AG04450 (cell line): ENCODE measurements around the gene UBN1. TPM values are rescaled to one million over a fixed set of nuclear protein-coding genes. Genes with fewer than 3 reads are reported as not detected.

Experiments
- CTCF ChIA-PET: fragments of 300-600, 350-600 bp; formaldehyde crosslinking; extraction: SDS; loops from one replicate; lab custom pipeline; 2022; ENCODE audit warnings: antibody characterized with exemption, inconsistent platforms; lab: Charles Lee
- POLR2A ChIA-PET: fragments of 350-600 bp; formaldehyde crosslinking; extraction: SDS; loops from one replicate; lab custom pipeline; 2021; ENCODE audit warnings: antibody characterized with exemption, inconsistent platforms; lab: Yijun Ruan, JAX
- DNase-seq: peaks from one replicate; pipeline ENCODE4 v3.0.0-alpha.2; 2011; ENCODE audit warnings: low read depth, low spot score
- H3K27ac ChIP-seq: one replicate; pipeline ENCODE4 v1.5.1; 2012; ENCODE audit warnings: low read depth, low read length, control low read depth
- H3K27me3 ChIP-seq: one replicate; pipeline ENCODE4 v1.6.0; 2012; ENCODE audit warnings: low read length; ENCODE audit not compliant: control insufficient read depth, insufficient read depth
- H3K4me3 ChIP-seq: 2 replicates; pipeline ENCODE4 v1.5.1; 2011; ENCODE audit warnings: mild to moderate bottlenecking, low read depth, low read length, control low read depth
- H3K9me3 ChIP-seq: 2 replicates; pipeline ENCODE4 v1.5.1; 2012; ENCODE audit warnings: low read length; ENCODE audit not compliant: control insufficient read depth, insufficient read depth
- CTCF ChIP-seq: IDR thresholded peaks from 2 replicates; pipeline ENCODE4 v1.5.1; 2011; ENCODE audit warnings: low read depth, low read length, control low read depth, inconsistent platforms
- polyA plus RNA-seq: library from polyadenylated mRNA; depleted of rRNA; stranded (reverse); fragments of >200 nt; gene quantifications from 2 replicates; pipeline ENCODE4 v1.2.3, GENCODE V29; 2011

The UBN1 gene
- polyA plus RNA-seq, 1 experiment, result 11.2 TPM

DNA sequence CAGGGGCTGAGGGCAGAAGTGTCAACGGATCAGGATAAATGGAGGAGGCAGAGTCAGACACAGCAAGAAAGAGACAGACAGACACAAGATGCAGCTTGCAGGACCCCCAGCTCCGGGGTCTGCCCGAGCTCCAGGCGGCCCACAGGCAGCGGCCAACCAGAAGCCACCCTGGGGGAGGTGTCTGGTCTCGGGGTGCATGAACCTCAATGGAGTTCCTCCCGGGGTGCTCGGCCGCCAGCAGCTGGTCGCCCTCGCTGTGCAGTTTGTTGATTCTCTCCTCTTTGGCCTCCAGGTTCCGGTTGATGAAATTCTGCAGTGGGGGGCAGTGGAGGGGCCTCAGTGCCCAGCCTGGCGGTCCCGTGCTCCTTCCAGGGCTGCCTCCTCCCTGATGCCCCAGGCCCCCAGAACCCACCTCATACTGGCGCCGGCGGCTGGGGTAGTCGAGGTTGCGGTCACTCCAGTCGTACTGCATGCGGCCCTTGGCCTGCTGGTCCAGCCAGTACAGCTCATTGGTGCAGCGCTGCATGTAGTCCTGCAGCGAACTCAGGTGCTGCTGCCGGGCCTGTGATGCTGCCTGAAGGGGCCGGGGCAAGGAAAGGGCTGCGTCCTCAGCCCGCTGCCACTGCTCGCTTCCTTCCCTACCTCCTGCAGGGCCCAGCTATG, 51.7 kb downstream of the UBN1 start:
- Histone ChIP-seq H3K9me3 (peaks cover 12% of the 10 kb centered on the region), H3K4me3 (no peak overlapping the region), H3K27ac (no peak overlapping the region), H3K27me3 (peaks cover 8% of the 10 kb centered on the region)
- no peak for TF ChIP-seq CTCF
- ChIA-PET POLR2A (interaction anchor here (0.7 kb wide), 1 partner anchor 199 kb away, joined by 5 read pairs; no protein-coding TSS in a partner anchor), CTCF (no interaction called here)
- DNase-seq, result no peak

- TF ChIP-seq CTCF, result no peak
- ChIA-PET POLR2A (interaction anchor here (0.7 kb wide), 1 partner anchor 199 kb away, joined by 5 read pairs; no protein-coding TSS in a partner anchor), CTCF (no interaction called here)
- DNase-seq, result no peak
- peaks cover 8% of the 10 kb centered on the region for H3K27me3 ChIP-seq
- no peak overlapping the region for H3K27ac ChIP-seq
- H3K9me3 ChIP-seq, result peaks cover 12% of the 10 kb centered on the region
- no peak overlapping the region for H3K4me3 ChIP-seq
These were observed 52.2 kb downstream of the UBN1 start for GRCh38 chr16:4899474-4899846.

- ChIA-PET CTCF (no interaction called here), POLR2A (no interaction called here)
- TF ChIP-seq CTCF, result no peak
- peaks cover 14% of the 10 kb centered on the region for H3K27me3 ChIP-seq
- peaks cover 12% of the 10 kb centered on the region for H3K9me3 ChIP-seq
- no peak for DNase-seq
- H3K27ac ChIP-seq, result no peak overlapping the region
- no peak overlapping the region for H3K4me3 ChIP-seq
These were observed 52.8 kb downstream of the UBN1 start for GRCh38 chr16:4900036-4900435.

- peaks cover 12% of the 10 kb centered on the region for H3K9me3 ChIP-seq
- ChIA-PET POLR2A (interaction anchor here (0.8 kb wide), 1 partner anchor 14 kb away, joined by 3 read pairs; no protein-coding TSS in a partner anchor), CTCF (no interaction called here)
- no peak for TF ChIP-seq CTCF
- DNase-seq, result no peak
- H3K27ac ChIP-seq, result no peak overlapping the region
- H3K4me3 ChIP-seq, result no peak overlapping the region
- H3K27me3 ChIP-seq, result peaks cover 14% of the 10 kb centered on the region
These were observed 53.5 kb downstream of the UBN1 start for GRCh38 chr16:4900750-4901149.

- ChIA-PET POLR2A (interaction anchor here (0.9 kb wide), 1 partner anchor 42 kb away, joined by 5 read pairs; no protein-coding TSS in a partner anchor), CTCF (no interaction called here)
- Histone ChIP-seq H3K9me3 (peaks cover 12% of the 10 kb centered on the region), H3K27me3 (peaks cover 14% of the 10 kb centered on the region), H3K27ac (no peak overlapping the region), H3K4me3 (no peak overlapping the region)
- no peak for DNase-seq
- no peak for TF ChIP-seq CTCF
These were observed 54.8 kb downstream of the UBN1 start for GRCh38 chr16:4902038-4902437.
